Fibroblast of lung (primary cell): Measurements from ENCODE around the gene BLTP3B. TPM values are rescaled to one million over a fixed set of nuclear protein-coding genes. Genes with fewer than 3 reads are reported as not detected.

Experiments
- DNase-seq, 2 donors: peaks; one replicate each; pipeline versions ENCODE4 v3.0.0 to v3.0.0-alpha.2; 2010; ENCODE audit warnings: low read depth in 2 of 2
- H2AFZ ChIP-seq: 2 replicates; pipeline ENCODE4 v1.5.1; 2012; ENCODE audit warnings: low read length, control low read depth, inconsistent platforms
- H3K27ac ChIP-seq: 2 replicates; pipeline ENCODE4 v1.5.1; 2011; ENCODE audit warnings: low read length, control low read depth; ENCODE audit not compliant: insufficient read depth
- H3K27me3 ChIP-seq: 2 replicates; pipeline ENCODE4 v1.5.1; 2011; ENCODE audit warnings: mild to moderate bottlenecking, low read length; ENCODE audit not compliant: control insufficient read depth, insufficient read depth
- H3K36me3 ChIP-seq: 2 replicates; pipeline ENCODE4 v1.5.1; 2011; ENCODE audit warnings: low read length; ENCODE audit not compliant: control insufficient read depth, insufficient read depth
- H3K4me1 ChIP-seq: 2 replicates; pipeline ENCODE4 v1.5.1; 2011; ENCODE audit warnings: low read length; ENCODE audit not compliant: control insufficient read depth, insufficient read depth; ENCODE audit errors: extremely low read depth
- H3K4me2 ChIP-seq: 2 replicates; pipeline ENCODE4 v1.5.1; 2011; ENCODE audit warnings: low read length, control low read depth; ENCODE audit not compliant: insufficient read depth; ENCODE audit errors: extremely low read depth
- H3K4me3 ChIP-seq, 4 experiments: fragments of 200-600 bp in 1 of 4; sonication (generic) in 1 of 4; replicated peaks in 1 of 4; 2 replicates each; pipeline ENCODE4 v1.5.1; 2011 to 2016; ENCODE audit warnings: low read length in 4 of 4, low read depth in 3 of 4, mild to moderate bottlenecking in 3 of 4, control low read depth in 2 of 4, inconsistent platforms in 1 of 4, mixed read lengths in 1 of 4; ENCODE audit not compliant: insufficient read depth in 1 of 4; ENCODE audit errors: control extremely low read depth in 1 of 4
- H3K79me2 ChIP-seq: 2 replicates; pipeline ENCODE4 v1.5.1; 2012; ENCODE audit warnings: mild to moderate bottlenecking, low read length, inconsistent platforms; ENCODE audit not compliant: control insufficient read depth, insufficient read depth
- H3K9ac ChIP-seq: 2 replicates; pipeline ENCODE4 v1.5.1; 2011; ENCODE audit warnings: mild to moderate bottlenecking, low read length, control low read depth; ENCODE audit not compliant: insufficient read depth
- H3K9me3 ChIP-seq: 2 replicates; pipeline ENCODE4 v1.5.1; 2012; ENCODE audit warnings: low read depth, low read length; ENCODE audit not compliant: control insufficient read depth, insufficient read depth
- H4K20me1 ChIP-seq: 2 replicates; pipeline ENCODE4 v1.5.1; 2011; ENCODE audit warnings: low read length; ENCODE audit not compliant: control insufficient read depth, insufficient read depth; ENCODE audit errors: extremely low read depth
- CTCF ChIP-seq, 2 donors: IDR thresholded peaks in 1 of 2; conservative IDR thresholded peaks in 1 of 2; 1 replicate in 1 of 2; 2 replicates in 1 of 2; pipeline ENCODE4 v1.5.1; 2011 to 2012; ENCODE audit warnings: low read length in 2 of 2, control low read depth in 1 of 2, inconsistent platforms in 1 of 2, low read depth in 1 of 2, mild to moderate bottlenecking in 1 of 2
- EZH2 ChIP-seq: IDR thresholded peaks from 2 replicates; pipeline ENCODE4 v1.5.1; 2012; ENCODE audit warnings: low read length, control low read depth, mild to moderate bottlenecking; ENCODE audit errors: missing control alignments
- polyA plus RNA-seq, 2 donors: library from polyadenylated mRNA; depleted of rRNA in 1 of 2; stranded (reverse) in 1 of 2; unstranded in 1 of 2; fragments of >200 nt; gene quantifications; 2 replicates each; pipeline ENCODE4 v1.2.1, GENCODE V29; 2011 to 2012; ENCODE audit warnings: missing spikeins in 1 of 2
- total RNA-seq: library from RNA; depleted of rRNA; stranded (reverse); fragments of >200 nt; gene quantifications from 2 replicates; pipeline ENCODE4 v1.2.1, GENCODE V29; 2014

BLTP3B gene
- total and polyA plus RNA-seq, 2 donors (not counting 1 experiment from before 2014, with no cell fraction given) = 30.0 to 44.4 TPM

- TF ChIP-seq EZH2 = no peak
- peak; percentile 45 to 59 for TF ChIP-seq CTCF (conservative IDR thresholded peaks at IDR 0.05 in 1 of 2, IDR thresholded peaks at IDR 0.05 in 1 of 2; ENCODE audit: low read depth in 1 of 2, low read length in 2 of 2)
- Histone ChIP-seq H3K27ac (peak overlapping the region; percentile 49), H3K36me3 (no peaks in the 10 kb centered on the region), H3K27me3 (no peaks in the 10 kb centered on the region), H4K20me1 (no peaks in the 10 kb centered on the region), H3K9me3 (no peaks in the 10 kb centered on the region), H3K4me2 (peak overlapping the region; percentile 42), H2AFZ (no peak overlapping the region), H3K79me2 (peaks cover 61% of the 10 kb centered on the region), H3K4me1 (peaks cover 2% of the 10 kb centered on the region), H3K4me3 (no peak overlapping the region), H3K9ac (no peak overlapping the region)
- peak; percentile 50 to 59 for DNase-seq
Observed at GRCh38 chr12:100128512-100128908, 14.2 kb downstream of the BLTP3B start.

- Histone ChIP-seq H2AFZ (no peak overlapping the region), H3K4me3 (no peak overlapping the region), H4K20me1 (no peaks in the 10 kb centered on the region), H3K27ac (peak overlapping the region; percentile 49), H3K9ac (no peak overlapping the region), H3K4me1 (peaks cover 2% of the 10 kb centered on the region), H3K79me2 (peaks cover 64% of the 10 kb centered on the region), H3K4me2 (peak overlapping the region; percentile 42), H3K9me3 (no peaks in the 10 kb centered on the region), H3K36me3 (no peaks in the 10 kb centered on the region), H3K27me3 (no peaks in the 10 kb centered on the region)
- TF ChIP-seq CTCF (conservative IDR thresholded peaks at IDR 0.05 in 1 of 2, IDR thresholded peaks at IDR 0.05 in 1 of 2; ENCODE audit: low read depth in 1 of 2, low read length in 2 of 2) = no peak
- DNase-seq = peak; percentile 53 to 87
Observed at GRCh38 chr12:100127766-100128511, 14.7 kb downstream of the BLTP3B start.

GRCh38 chr12:100123316-100124095, 19.2 kb downstream of the BLTP3B start:
- H3K4me3 ChIP-seq = no peak overlapping the region
- H3K27ac ChIP-seq = no peak overlapping the region
- peaks cover 2% of the 10 kb centered on the region for H3K4me1 ChIP-seq
- no peak overlapping the region for H3K9ac ChIP-seq
- peak in 1 of 2 donors; percentile 21 for DNase-seq
- TF ChIP-seq CTCF (conservative IDR thresholded peaks at IDR 0.05 in 1 of 2, IDR thresholded peaks at IDR 0.05 in 1 of 2; ENCODE audit: low read depth in 1 of 2, low read length in 2 of 2) = no peak
- TF ChIP-seq EZH2 = no peak
- no peak overlapping the region for H3K4me2 ChIP-seq
- peaks cover 56% of the 10 kb centered on the region for H3K79me2 ChIP-seq
- H4K20me1 ChIP-seq = no peaks in the 10 kb centered on the region
- no peaks in the 10 kb centered on the region for H3K27me3 ChIP-seq
- no peaks in the 10 kb centered on the region for H3K9me3 ChIP-seq
- no peaks in the 10 kb centered on the region for H3K36me3 ChIP-seq
- no peak overlapping the region for H2AFZ ChIP-seq
